B cell (primary cell): Measurements from ENCODE around the gene GLG1.

ENCODE experiments used
- EZH2 ChIP-seq: IDR thresholded peaks from 2 replicates; pipeline ENCODE4 v1.6.1; 2012; ENCODE audit warnings: borderline replicate concordance, low read depth, mild to moderate bottlenecking, moderate library complexity, low read length; ENCODE audit not compliant: insufficient read depth, poor library complexity, severe bottlenecking
- TF ChIP-seq, protein P1 (sequence below): fragments of 200-600 bp; IDR thresholded peaks from one replicate; pipeline ENCODE4 v1.8.0; 2022; ENCODE audit warnings: antibody characterized with exemption, mild to moderate bottlenecking

- TF ChIP-seq, protein P1, sequence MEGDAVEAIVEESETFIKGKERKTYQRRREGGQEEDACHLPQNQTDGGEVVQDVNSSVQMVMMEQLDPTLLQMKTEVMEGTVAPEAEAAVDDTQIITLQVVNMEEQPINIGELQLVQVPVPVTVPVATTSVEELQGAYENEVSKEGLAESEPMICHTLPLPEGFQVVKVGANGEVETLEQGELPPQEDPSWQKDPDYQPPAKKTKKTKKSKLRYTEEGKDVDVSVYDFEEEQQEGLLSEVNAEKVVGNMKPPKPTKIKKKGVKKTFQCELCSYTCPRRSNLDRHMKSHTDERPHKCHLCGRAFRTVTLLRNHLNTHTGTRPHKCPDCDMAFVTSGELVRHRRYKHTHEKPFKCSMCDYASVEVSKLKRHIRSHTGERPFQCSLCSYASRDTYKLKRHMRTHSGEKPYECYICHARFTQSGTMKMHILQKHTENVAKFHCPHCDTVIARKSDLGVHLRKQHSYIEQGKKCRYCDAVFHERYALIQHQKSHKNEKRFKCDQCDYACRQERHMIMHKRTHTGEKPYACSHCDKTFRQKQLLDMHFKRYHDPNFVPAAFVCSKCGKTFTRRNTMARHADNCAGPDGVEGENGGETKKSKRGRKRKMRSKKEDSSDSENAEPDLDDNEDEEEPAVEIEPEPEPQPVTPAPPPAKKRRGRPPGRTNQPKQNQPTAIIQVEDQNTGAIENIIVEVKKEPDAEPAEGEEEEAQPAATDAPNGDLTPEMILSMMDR: no peak
- no peak for TF ChIP-seq EZH2
Observed at GRCh38 chr16:74450236-74450635, 156.7 kb downstream of the GLG1 start.
